Adipose tissue (tissue), 3 donors: ENCODE data around the gene PAX9. TPM values are rescaled to one million over a fixed set of nuclear protein-coding genes. Genes with fewer than 3 reads are reported as not detected.

Experiments
- H3K27ac ChIP-seq: one replicate; pipeline ENCODE4 v1.5.1; 2013; ENCODE audit warnings: low read depth, low read length
- WGBS, 3 donors: extraction: QIAGEN DNeasy Blood & Tissue Kit; methylation state at CpG; one replicate each; pipeline ENCODE4 v1.1.7; 2013; 5-methylcytosine and 5-hydroxymethylcytosine counted together
- polyA plus RNA-seq, 3 donors: library from polyadenylated mRNA; stranded (reverse); fragments of 200-250 nt; gene quantifications; one replicate each; pipeline ENCODE4 v1.2.3, GENCODE V29; 2013
- donor health status: healthy with polysubstance abuse.
- donor health status: Bipolar disorder and iron deficiency.
- donor health status: healthy.

PAX9 gene
- under 1 TPM; under 0.01 to 0.06 (median 0.01) TPM for polyA plus RNA-seq

- 2% methylated on average over 42 to 44 of the region's 44 CpGs for WGBS, 3 donors
- H3K27ac ChIP-seq: no peak within 1 kb of the TSS
Observed at GRCh38 chr14:36661506-36662257, at the start of gene PAX9. Gene PAX9, plus strand, starts transcription at chr14:36661860. Its CDS starts 230 bp downstream, at chr14:36662090.

GRCh38 chr14:36617824-36618223, 43.8 kb upstream of the PAX9 start:
- 53 to 57% (median 54%) methylated on average over 5 of the region's 5 CpGs for WGBS, 3 donors
- no peak overlapping the region for H3K27ac ChIP-seq

- WGBS, 3 donors: 21 to 43% (median 40%) methylated on average over 2 of the region's 2 CpGs
- no peak overlapping the region for H3K27ac ChIP-seq
Observed at GRCh38 chr14:36618641-36619040, 43.0 kb upstream of the PAX9 start.

GRCh38 chr14:36619131-36619530, 42.5 kb upstream of the PAX9 start:
- WGBS, 3 donors: 58 to 68% (median 64%) methylated on average over 3 of the region's 3 CpGs
- H3K27ac ChIP-seq: no peak overlapping the region

- WGBS, 3 donors: 82 to 89% (median 85%) methylated on average over 2 of the region's 2 CpGs
- H3K27ac ChIP-seq: no peak overlapping the region
Observed at GRCh38 chr14:36619853-36620252, 41.8 kb upstream of the PAX9 start.

- no peak overlapping the region for H3K27ac ChIP-seq
- WGBS, 3 donors: 82 to 89% (median 88%) methylated on average over 1 of the region's 1 CpG
Observed at GRCh38 chr14:36625014-36625413, 36.6 kb upstream of the PAX9 start.

- 57 to 85% (median 78%) methylated on average over 4 of the region's 4 CpGs for WGBS, 3 donors
- H3K27ac ChIP-seq: no peak overlapping the region
Observed at GRCh38 chr14:36625436-36625835, 36.2 kb upstream of the PAX9 start.

- 56 to 70% (median 62%) methylated on average over 4 of the region's 4 CpGs for WGBS, 3 donors
- no peak overlapping the region for H3K27ac ChIP-seq
Observed at GRCh38 chr14:36626151-36626550, 35.5 kb upstream of the PAX9 start.

- 57 to 68% (median 65%) methylated on average over 3 of the region's 3 CpGs for WGBS, 3 donors
- no peak overlapping the region for H3K27ac ChIP-seq
Observed at GRCh38 chr14:36627981-36628380, 33.7 kb upstream of the PAX9 start.

- H3K27ac ChIP-seq: no peak overlapping the region
- WGBS, 3 donors: 69 to 77% (median 73%) methylated on average over 3 of the region's 3 CpGs
Observed at GRCh38 chr14:36633580-36633979, 28.1 kb upstream of the PAX9 start.

- 3 to 4% (median 3%) methylated on average over 53 to 55 of the region's 55 CpGs for WGBS, 3 donors
- no peak overlapping the region for H3K27ac ChIP-seq
Observed at GRCh38 chr14:36646664-36647416, 14.8 kb upstream of the PAX9 start.

- 3 to 5% (median 3%) methylated on average over 32 to 34 of the region's 34 CpGs for WGBS, 3 donors
- no peak overlapping the region for H3K27ac ChIP-seq
Observed at GRCh38 chr14:36647417-36647823, 14.2 kb upstream of the PAX9 start.

GRCh38 chr14:36647824-36648753, 13.6 kb upstream of the PAX9 start:
- 1 to 3% (median 3%) methylated on average over 62 of the region's 62 CpGs for WGBS, 3 donors
- no peak overlapping the region for H3K27ac ChIP-seq

GRCh38 chr14:36649872-36650650, 11.6 kb upstream of the PAX9 start:
- no peak overlapping the region for H3K27ac ChIP-seq
- 8 to 21% (median 10%) methylated on average over 4 of the region's 4 CpGs for WGBS, 3 donors

- H3K27ac ChIP-seq: no peak overlapping the region
Observed at GRCh38 chr14:36652542-36653201, 9.0 kb upstream of the PAX9 start.

GRCh38 chr14:36653413-36653812, 8.2 kb upstream of the PAX9 start:
- WGBS, 3 donors: 26 to 38% (median 28%) methylated on average over 3 of the region's 3 CpGs
- no peak overlapping the region for H3K27ac ChIP-seq

- 7 to 8% (median 7%) methylated on average over 31 of the region's 31 CpGs for WGBS, 3 donors
- H3K27ac ChIP-seq: no peak overlapping the region
Observed at GRCh38 chr14:36653962-36654793, 7.5 kb upstream of the PAX9 start.
